GM21529 (cell line): ENCODE results near the gene IPO7.

ENCODE experiments used
- ATAC-seq: cut with Tn5 transposase; IDR thresholded peaks from one replicate; pipeline ENCODE4 v1.9.1; 2021; ENCODE audit not compliant: unreplicated experiment

The IPO7 gene

DNA sequence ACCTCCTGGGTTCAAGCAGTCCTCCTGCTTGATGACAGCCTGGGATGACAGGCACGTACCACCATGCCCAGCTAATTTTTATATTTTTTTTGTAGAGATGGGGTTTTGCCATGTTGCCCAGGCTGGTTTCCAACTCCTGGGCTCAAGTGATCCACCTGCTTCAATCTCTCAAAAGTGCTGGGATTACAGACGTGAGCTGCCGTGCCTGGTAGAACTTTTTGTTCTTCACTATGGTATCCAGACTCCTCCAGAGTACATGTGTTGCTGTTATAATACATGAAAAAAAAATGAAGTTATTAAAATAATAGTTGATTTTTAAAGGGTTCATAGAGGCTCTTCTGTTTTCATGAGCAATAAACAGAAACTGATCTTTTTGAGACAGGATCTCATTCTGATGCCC is 105.9 kb downstream of the IPO7 start:
- ATAC-seq: no peak

DNA sequence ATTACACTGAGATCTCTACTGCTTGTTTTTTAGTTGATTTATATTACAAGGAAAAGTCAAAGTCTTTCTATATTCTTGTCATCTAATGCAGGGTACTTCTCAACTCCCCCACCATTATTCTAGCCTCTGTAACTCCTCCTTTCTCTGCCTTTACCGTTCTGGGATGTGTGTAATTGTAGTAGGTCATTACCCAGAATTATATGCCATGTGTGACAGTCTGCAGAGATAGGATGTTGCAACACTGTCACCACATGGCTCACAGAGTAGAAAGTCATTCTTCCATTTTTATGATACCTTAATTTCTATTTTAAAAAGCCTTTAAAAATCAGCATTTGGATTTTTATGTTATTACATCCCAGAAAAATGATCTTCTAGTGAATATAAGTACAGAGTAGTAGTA is 109.0 kb downstream of the IPO7 start:
- ATAC-seq: no peak

DNA sequence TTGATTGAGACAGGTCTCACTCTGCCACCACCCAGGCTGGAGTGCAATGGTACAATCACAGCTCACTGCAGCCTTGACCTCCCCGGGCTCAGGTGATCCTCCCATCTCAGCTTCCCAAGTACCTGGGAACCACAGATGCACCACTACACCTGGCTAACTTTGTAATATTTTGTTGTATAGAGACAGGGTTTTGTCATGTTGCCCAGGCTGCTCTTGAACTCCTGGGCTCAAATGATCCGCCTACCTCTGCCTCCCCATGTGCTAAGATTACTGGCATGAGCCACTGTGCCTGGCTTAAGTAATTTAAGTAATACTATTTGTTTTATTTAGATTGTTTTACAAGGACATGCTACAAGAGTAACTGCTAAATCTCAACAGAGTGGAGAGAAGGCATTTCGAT is 109.9 kb downstream of the IPO7 start:
- ATAC-seq: no peak

DNA sequence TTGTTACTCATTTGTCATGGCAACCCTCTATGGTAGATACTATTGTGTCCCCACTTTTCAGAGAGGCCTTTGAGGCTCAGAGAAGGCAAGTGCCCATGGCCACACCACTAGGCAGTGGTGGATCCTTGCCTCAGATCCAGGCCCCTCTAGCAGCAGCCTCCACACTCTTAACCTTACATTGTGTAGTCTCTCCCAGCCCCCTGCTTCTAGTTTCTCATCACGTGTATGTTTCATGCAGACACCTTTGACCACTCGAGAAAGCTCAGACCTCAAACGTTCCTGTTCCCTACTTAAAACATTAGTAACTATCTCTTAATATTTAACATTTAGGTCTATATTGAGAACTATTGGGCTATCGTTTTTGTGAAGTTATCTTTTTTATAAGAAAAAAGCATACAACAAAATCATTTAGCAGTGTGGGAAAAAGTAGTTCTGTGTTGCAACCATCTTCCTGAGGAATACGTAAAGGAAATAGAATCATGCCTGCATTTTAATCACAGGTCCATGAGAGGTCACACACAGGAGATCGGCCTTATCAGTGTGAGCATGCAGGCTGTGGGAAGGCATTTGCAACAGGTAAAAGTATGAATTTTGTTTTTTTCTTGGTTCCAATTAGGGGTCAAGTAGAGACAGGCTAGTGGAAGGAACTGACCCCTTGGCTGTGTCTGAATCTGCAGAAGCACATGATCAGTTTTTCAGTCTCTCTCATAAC is 111.5 kb downstream of the IPO7 start:
- ATAC-seq: no peak
